Stimulated activated CD4-positive, alpha-beta T cell treated with anti-CD3 and anti-CD28 coated beads, Interleukin-2, amount 100 ng/mL, for 24 hours (primary cell): ENCODE results near the gene NGEF.
"Not testable (repeated sequence)": the region's sequence is repeated elsewhere in the genome, so short reads cannot be mapped to it uniquely, and the experiment has no call there.

ENCODE experiments used
- DNase-seq, 2 donors: peaks; one replicate each; pipeline ENCODE4 v3.0.0-alpha.2; 2020

Gene NGEF

DNA sequence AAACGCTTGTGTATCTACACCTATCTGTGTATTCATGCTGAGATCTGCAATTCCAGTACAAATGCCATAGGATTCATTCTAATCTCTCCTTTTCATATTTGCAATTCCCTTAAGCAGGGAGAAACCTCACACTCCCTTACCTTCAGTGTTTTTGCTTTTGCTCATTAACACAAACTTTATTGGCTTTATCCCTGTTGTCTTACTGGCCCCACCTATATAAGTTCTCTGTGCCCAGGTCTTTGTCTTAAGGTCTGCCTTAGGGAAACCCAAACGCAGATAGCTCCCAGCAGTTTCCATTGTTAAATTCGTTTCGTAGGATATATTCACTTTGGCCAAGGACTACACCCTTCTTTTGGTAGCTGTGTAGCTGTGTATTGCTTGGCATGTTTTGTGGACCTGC is 147.0 kb downstream of the NGEF start:
- no peak for DNase-seq

DNA sequence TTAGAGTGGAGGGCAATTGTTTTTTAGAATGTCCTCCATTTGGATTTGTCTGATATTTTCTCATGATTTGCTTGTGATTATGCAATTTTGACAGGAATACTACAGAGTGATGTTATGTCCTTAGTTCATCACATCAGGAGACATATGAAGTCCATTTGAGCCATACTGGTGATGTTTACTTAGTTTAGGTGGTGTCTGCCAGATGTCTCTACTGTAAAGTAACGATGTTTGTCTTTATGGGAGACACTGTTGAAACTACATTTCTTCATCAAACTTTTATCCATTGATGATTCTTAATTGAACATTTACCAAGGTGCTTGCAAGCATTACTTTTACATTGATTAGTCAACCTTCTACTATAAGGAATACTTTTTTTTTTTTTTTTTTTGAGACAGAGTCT is 147.9 kb downstream of the NGEF start:
- no peak for DNase-seq

- no peak for DNase-seq
Observed at GRCh38 chr2:232863996-232864395, 149.1 kb downstream of the NGEF start.

DNA sequence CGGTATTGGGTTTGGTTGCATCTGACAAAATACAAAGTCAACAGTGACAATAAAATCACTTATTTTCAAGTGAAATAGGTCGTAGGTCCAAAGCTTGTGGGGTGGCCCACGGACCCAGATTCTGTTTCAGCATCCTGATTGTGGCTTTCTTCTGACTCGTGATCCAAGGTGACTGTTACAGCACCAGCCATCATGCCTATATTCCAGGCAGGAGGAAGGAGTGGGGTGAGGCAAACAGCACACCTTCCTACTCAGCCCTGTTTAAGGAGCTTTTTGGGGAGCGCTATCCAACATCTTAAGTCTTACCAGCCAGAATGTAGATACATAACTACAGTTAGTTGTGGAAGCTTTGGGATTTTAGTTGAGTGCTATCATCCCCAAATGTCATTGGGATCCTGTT is 151.7 kb downstream of the NGEF start:
- DNase-seq = no peak

DNA sequence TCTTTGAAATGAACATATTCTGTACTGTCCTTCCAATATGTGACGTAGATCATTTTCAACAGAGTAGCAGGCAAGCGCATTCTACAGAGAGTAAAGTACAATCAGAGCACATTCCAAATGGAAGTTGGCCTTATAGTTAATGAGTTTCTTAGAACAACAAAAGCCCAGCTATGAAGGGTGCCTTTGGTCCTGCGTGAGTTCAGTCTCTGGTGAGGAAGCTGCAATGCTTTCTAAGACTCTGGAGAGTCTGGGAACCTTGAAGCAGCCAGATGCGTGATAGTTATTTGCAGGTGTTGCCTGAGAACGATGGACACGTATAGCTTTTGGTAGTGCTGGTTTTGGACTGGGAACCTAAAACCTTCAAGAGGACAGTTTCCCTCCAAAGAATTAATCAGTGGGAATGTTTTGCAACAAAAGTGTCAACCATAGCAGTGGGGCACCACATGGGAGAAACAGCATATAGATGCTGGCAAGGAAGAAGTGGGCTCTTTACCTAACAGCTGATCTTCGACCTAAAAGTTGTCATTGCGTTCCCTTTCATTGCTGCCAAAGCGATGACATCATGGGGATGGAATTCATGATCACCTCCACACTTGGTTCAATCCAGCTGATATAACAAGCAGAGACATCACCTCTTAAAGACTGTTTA is 152.3 kb downstream of the NGEF start:
- no peak for DNase-seq

DNA sequence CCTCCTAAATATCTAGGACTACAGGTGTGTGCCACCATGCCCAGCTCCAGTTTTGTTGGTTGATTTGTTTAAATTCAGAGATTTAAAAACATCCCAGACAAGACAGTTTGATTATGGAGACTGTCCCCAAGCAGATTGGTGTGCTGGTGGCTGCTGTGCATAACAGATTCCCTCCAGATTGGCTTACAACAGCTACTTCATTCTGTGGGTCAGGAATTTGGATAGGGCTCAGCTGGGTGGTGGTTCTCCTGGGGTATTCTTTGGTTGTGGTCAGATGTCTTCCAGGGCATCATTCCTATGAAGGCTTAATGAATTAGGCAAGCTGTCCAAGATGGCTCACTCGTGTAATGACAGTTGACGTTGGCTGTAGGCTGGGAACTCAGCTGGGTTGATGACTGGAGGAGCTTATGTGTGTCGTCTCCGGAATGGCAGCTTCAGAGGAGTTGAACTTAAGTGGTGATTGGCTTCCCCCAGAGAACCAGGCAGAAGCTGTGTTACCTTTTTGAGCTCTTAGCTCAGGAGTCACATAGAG is 153.6 kb downstream of the NGEF start:
- no peak for DNase-seq

DNA sequence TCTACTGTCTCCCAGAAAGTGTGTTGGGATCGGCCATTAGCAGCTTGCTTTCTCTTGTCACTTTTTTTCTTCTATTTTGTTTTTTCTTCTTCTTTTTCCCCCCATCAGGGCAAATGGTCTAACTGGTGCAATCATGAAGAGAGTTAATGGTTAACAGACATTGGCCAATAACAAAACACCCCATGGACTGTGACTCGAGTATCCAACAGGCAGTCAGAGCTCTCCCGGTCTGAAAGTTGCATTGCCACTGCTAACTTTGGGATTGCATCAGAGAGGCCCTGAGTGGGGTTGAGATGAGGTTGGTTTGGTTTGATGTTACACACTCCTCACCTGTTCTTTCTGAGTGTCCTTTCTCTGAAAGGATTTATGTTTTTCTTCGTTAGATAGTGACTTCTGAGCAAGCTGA is 155.9 kb downstream of the NGEF start:
- DNase-seq = no peak

GRCh38 chr2:232854082-232854481 is 159.0 kb downstream of the NGEF start:
- DNase-seq = no peak

- DNase-seq = no peak
Observed at GRCh38 chr2:232852676-232853075, 160.4 kb downstream of the NGEF start.

DNA sequence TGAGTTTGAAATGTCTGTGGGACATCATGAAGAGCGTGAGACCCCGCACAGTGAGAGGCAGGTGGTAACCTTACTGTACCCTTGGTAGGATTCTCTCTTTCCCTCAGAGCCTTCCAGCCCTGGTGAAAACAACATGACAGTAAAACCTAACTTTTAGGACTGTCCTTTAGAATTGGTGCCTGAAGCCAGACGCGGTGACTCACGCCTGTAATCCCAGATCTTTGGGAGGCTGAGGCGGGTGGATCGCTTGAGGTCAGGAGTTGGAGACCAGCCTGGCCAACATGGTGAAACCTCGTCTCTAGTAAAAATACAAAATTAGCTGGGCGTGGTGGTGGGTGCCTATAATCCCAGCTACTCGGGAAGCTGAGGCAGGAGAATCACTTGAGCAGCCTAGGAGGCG is 161.0 kb downstream of the NGEF start:
- not testable (repeated sequence) for DNase-seq

- no peak for DNase-seq
Observed at GRCh38 chr2:232850039-232850438, 163.0 kb downstream of the NGEF start.

DNA sequence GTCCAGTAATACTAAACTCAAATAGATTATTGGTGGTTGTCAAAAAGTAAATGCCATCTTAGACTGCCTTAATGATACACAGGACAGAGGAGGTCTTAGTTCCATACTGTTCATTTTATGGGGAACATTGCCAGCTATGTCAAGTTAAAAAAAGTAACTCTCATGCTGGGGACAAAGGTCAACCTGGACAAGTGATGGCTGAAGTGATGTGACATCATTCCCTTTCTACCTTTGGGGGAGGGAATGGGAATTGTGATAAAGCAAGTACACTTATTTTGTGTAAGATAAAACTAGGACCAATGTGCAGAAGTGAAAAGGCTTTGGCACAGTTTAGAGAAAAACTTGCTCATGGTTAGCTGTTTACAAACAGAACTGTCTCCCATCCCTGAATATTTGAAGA is 167.0 kb downstream of the NGEF start:
- DNase-seq = no peak

GRCh38 chr2:232843834-232844233 is 169.2 kb downstream of the NGEF start:
- DNase-seq = no peak

GRCh38 chr2:232842689-232843088 is 170.4 kb downstream of the NGEF start:
- DNase-seq = no peak

- DNase-seq = no peak
Observed at GRCh38 chr2:232839411-232840079, 173.5 kb downstream of the NGEF start.

DNA sequence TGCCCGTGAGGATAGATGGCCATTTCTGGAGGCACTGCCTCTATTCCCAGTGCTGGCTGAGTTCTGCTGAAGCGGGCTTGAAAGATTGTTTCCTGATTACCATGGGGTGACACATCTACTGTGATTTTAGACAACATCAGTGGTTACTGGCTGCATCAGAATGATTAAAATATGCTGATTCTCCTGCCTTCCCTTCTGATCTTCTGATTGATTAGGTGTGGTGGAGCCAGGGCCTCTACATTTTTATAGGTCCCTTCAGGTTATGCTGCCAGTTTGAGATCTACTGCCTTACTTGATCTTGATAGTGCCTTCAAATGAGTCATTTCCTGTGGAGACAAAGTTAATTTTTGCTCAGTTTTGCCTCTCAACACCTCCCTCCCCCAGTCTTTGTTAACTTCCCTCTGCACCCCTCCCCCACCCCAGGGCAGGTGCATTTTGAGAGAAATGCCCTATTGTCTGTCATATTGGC is 174.6 kb downstream of the NGEF start:
- DNase-seq = peak; percentile 62 to 64

- DNase-seq = no peak
Observed at GRCh38 chr2:232836934-232837333, 176.1 kb downstream of the NGEF start.

DNA sequence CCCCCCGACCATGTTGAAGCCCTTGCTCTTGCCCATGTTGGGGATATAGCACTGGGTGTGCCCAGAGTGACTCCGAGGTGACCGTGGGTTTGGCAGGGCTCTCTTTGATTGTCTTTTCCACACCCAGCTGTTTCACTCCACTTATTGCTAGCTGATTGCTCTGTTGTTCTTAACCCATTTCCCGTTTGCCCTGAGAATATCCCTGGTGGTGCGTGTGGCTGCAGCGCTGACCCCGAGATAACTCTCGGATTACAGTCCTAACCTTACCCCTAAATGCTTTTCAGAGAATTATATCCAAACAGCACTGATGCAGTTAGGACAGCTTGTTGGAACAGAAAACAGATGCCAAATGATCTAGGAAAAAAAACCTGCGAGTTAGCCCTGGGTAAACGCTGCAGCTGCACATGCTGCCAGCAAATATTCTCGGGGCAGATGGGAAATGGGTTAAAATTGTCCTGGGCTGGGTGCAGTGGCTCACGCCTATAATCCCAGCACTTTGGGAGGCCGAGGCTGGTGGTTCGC is 177.3 kb downstream of the NGEF start:
- DNase-seq = no peak

DNA sequence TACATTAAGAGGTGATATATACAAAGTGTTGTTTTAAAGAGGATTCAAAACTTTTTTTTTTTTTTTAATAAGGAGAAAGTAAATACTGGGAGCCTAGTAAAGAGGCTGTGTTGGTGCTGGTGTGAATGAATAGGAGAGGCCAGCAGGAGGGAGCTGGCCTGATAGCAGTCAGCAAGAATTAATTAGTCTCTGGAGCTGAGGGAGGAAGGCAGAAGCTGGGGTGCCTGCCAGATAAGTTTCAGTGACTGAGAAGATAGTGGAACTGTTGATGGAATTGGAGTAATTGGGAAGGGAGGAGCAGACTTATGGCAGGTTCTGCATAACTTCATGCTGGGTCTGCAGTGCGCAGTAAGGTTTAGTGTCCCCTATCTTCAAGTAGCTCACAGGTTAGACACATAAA is 179.2 kb downstream of the NGEF start:
- no peak for DNase-seq

- no peak for DNase-seq
Observed at GRCh38 chr2:232831496-232831895, 181.6 kb downstream of the NGEF start.

DNA sequence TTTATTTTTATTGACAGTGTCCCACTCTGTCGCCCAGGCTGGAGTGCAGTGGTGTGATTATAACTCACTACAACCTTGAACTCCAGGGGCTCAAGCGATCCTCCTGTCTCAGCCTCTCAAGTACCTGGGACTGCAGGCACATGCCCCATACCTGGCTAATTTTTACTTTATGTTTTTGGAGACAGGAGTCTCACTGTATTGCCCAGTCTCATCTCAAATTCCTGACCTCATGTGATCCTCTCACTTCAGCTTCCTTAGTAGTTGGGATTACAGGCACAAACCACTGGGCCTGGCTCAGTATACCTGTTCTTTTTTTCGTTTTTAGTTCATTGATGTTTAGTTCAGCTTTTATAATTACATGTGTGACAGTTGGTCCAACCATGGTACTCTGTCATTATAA is 183.1 kb downstream of the NGEF start:
- no peak for DNase-seq
